ENCODE measurements around the gene PRRG3. TPM values are rescaled to one million over a fixed set of nuclear protein-coding genes. Genes with fewer than 3 reads are reported as not detected.

PRRG3 gene
- total RNA-seq, 2 experiments from 2014 or later = not detected

GRCh38 chrX:151754047-151754429, 58.8 kb downstream of the PRRG3 start:
- Mint-ChIP-seq H3K36me3 (ENCODE audit: low read depth) (no peaks in the 10 kb centered on the region), H3K4me1 (ENCODE audit: low read depth) (no peaks in the 10 kb centered on the region), H3K4me3 (no peak overlapping the region), H3K27ac (no peak overlapping the region), H3K27me3 (peaks cover 18% of the 10 kb centered on the region), H3K9me3 (no peaks in the 10 kb centered on the region)
- H3K27me3 ChIP-seq (ENCODE audit: control insufficient read depth in 1 of 2, insufficient read depth in 2 of 2, low read length in 2 of 2) = peaks cover 4 to 5% of the 10 kb centered on the region in 2 experiments
- peaks cover 0 to 3% of the 10 kb centered on the region in 2 experiments for H3K9me3 ChIP-seq (ENCODE audit: control insufficient read depth in 1 of 2, insufficient read depth in 1 of 2, low read length in 2 of 2)
- ChIA-PET POLR2A (no interaction called here), CTCF (no interaction called here)
- H3K27ac ChIP-seq (ENCODE audit: low read depth in 1 of 2, low read length in 2 of 2) = no peak overlapping the region
- no peak for ATAC-seq (ENCODE audit: poor library complexity)
- H3K36me3 ChIP-seq (ENCODE audit: insufficient read depth, low read length) = no peaks in the 10 kb centered on the region
- TF ChIP-seq CTCF (IDR thresholded peaks at IDR 0.05) = no peak
- no peak for DNase-seq
- H3K4me3 ChIP-seq (ENCODE audit: low read length) = no peak overlapping the region
- intact Hi-C loops (cut with DNase I, micrococcal nuclease) = no loop called here
- H3K4me1 ChIP-seq (ENCODE audit: insufficient read depth, low read length) = no peaks in the 10 kb centered on the region

- Histone ChIP-seq H3K4me1 (ENCODE audit: insufficient read depth, low read length) (no peaks in the 10 kb centered on the region), H3K27me3 (ENCODE audit: control insufficient read depth in 1 of 2, insufficient read depth in 2 of 2, low read length in 2 of 2) (peaks cover 2 to 5% of the 10 kb centered on the region in 2 experiments), H3K4me3 (ENCODE audit: low read length) (no peak overlapping the region), H3K9me3 (ENCODE audit: control insufficient read depth in 1 of 2, insufficient read depth in 1 of 2, low read length in 2 of 2) (peaks cover 0 to 3% of the 10 kb centered on the region in 2 experiments), H3K27ac (ENCODE audit: low read depth in 1 of 2, low read length in 2 of 2) (no peak overlapping the region), H3K36me3 (ENCODE audit: insufficient read depth, low read length) (no peaks in the 10 kb centered on the region)
- ChIA-PET CTCF (no interaction called here), POLR2A (no interaction called here)
- Mint-ChIP-seq H3K9me3 (no peaks in the 10 kb centered on the region), H3K27me3 (peaks cover 18% of the 10 kb centered on the region), H3K36me3 (ENCODE audit: low read depth) (no peaks in the 10 kb centered on the region), H3K27ac (no peak overlapping the region), H3K4me3 (no peak overlapping the region), H3K4me1 (ENCODE audit: low read depth) (no peaks in the 10 kb centered on the region)
- no peak for DNase-seq
- intact Hi-C loops (cut with DNase I, micrococcal nuclease) = no loop called here
- TF ChIP-seq CTCF (IDR thresholded peaks at IDR 0.05) = no peak
- ATAC-seq (ENCODE audit: poor library complexity) = no peak
These were observed 59.5 kb downstream of the PRRG3 start for GRCh38 chrX:151754641-151755215.

Other genes starting within 250 kb of the PRRG3 start
- gene PASD1, start 131.8 kb upstream of the PRRG3 start, total RNA-seq = not detected
- not detected for gene FATE1, start 20.6 kb downstream of the PRRG3 start, total RNA-seq
- gene CNGA2, start 39.3 kb downstream of the PRRG3 start, total RNA-seq = not detected
- gene MAGEA4, start 217.4 kb downstream of the PRRG3 start, total RNA-seq = not detected